Posterior vena cava (tissue), 2 donors: ENCODE data around the gene CSPG4. TPM values are rescaled to one million over a fixed set of nuclear protein-coding genes. Genes with fewer than 3 reads are reported as not detected.
"Not testable (repeated sequence)": the region's sequence is repeated elsewhere in the genome, so short reads cannot be mapped to it uniquely, and the experiment has no call there.

Source experiments
- DNase-seq: peaks from one replicate; pipeline ENCODE4 v3.0.0-alpha.2; 2020; ENCODE audit warnings: low spot score
- intact Hi-C, 2 donors: fragments of 100-400 bp; cut with DNase I; formaldehyde crosslinking; loops; one replicate each; pipeline versions ENCODE4 v1.14.1 to v1.14.2; 2022 to 2023
- total RNA-seq, 2 donors: library from RNA; stranded (reverse); fragmentation: NEBNext Ultra II Directional; extraction: Animal tissue kit (Norgen Biotek cat#: 25700); gene quantifications; one replicate each; pipeline ENCODE4 v1.2.1, GENCODE V29; 2021
- donor health status: DM: yes; HTN: yes; CAD: no.
- donor health status: DM: yes; HTN: yes; CAD: no.

Gene CSPG4
- total RNA-seq, 2 donors from 2014 or later = 90.4 to 134 TPM

DNA sequence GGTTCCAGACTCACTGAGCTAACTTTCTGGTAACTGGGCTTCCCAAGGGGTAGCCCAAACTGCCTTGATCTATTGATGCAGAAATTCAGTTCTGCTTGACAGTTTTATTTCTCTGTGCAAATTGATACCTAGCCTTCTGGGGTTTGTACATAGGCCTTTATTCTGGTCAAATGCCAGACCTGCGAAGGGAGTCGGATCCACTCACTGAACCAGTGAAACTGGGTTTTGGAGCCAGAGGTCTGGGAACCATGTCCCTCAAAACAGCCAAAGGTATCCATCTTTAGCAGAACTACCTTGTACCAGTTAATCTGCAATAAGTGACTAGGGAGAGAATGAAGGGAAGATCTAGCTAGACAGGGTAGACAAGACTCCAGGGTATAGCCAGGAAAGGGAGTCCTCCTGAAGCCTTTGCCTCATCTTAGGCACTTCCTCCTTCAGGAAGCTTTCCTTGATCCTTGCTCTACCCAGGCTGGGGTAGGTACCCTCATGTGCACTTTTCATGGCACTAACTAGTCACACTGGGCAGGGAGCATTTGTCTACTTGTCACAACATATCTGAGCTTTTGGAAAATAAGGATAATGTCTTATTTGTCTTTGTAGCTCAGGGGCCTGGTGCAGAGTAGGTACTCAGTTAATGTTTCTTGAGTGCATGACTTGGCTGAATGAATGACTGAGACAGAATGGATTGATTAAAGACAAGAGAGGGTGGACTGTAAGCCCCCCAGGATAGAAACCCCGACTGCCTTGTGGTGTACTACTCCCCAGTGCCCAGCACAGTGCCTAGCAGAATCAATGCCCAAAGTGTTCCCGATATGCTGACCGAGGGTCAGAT lies 66.3 kb downstream of the CSPG4 start:
- DNase-seq = no peak
- intact Hi-C loops = no loop called here

DNA sequence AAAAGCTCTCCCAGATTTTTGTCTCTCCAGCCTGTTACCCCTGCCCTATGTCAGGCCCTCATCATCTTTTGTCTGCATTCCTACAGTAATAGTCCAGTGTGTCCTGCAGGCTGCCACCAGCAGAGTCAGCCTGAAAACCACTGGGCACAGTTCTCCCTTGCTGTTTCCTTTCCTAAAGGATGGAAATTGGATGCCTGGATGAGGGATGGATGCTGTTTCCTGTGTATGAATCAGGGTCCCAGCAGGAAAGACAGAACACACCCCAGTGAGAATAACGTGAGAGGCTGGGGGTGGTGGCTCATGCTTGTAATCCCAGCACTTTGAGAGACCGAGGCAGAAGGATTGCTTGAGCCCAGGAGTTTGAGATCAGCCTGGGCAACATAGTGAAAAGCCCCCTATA lies 68.3 kb downstream of the CSPG4 start:
- DNase-seq = no peak
- intact Hi-C loops = no loop called here

DNA sequence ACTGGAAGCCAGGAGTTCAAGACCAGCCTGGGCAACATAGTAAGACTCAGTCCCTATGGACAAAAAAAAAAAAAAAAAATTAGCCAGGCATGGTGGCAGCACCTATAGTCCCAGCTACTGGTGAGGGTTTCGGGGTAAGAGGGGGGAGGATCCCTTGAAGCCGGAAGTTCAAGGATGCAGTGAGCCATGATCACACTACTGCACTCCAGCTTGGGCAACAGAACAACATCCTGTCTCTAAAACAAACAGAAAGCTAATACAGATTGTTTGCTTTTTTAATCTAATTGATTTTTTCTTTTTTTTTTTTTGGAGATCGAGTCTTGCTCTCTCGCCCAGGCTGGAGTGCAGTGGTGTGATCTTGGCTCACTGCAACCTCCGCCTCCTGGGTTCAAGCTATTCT lies 71.0 kb downstream of the CSPG4 start:
- no peak for DNase-seq
- intact Hi-C loops = no loop called here

DNA sequence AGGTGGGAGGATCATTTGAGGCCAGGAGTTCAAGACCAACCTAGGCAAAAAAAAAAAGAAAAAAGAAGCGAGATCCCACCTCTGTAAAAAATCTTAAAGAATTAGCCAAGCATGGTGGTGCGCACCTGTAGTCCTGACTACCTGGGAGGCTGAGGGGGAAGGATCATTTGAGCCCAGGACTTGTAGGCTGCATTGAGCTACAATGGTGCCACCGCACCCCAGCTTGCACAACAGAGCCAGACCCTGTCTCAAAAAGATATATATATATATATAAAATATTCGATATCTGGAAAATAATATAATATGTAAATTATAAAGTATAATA lies 71.5 kb downstream of the CSPG4 start:
- no peak for DNase-seq
- intact Hi-C loops = no loop called here

DNA sequence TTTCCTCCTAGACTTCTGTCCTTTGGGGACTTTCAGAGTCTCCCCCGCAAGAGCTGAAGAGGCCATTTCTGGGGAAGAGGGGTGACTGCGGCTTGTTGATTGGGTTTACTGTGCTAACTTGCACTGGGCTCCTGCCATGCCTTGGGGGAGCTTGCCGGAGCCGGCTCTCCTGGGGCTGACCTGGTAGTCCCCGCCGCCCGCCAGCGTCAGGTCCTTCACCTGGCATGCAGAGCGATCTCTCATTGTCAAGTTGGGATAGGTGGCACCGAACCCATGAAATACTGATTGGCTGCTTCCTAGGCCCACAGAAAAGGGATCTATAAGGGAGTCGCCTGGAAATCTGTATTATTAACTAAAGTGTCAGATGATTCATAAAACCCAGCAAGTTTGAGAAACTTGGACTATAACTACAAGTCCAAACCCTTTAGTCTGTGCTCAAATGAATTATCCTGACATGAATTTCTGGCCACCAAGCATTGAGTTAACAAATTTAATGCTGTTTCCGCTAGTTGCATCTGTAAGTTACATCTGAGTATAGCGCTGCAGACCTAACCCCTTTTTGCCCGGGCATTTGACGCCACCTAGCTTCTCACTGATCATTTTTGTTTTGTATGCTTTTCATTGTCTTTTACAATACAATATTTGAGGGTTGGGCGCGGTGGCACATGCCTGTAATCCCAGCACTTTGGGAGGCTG lies 72.0 kb downstream of the CSPG4 start:
- no peak for DNase-seq
- intact Hi-C loops = no loop called here

DNA sequence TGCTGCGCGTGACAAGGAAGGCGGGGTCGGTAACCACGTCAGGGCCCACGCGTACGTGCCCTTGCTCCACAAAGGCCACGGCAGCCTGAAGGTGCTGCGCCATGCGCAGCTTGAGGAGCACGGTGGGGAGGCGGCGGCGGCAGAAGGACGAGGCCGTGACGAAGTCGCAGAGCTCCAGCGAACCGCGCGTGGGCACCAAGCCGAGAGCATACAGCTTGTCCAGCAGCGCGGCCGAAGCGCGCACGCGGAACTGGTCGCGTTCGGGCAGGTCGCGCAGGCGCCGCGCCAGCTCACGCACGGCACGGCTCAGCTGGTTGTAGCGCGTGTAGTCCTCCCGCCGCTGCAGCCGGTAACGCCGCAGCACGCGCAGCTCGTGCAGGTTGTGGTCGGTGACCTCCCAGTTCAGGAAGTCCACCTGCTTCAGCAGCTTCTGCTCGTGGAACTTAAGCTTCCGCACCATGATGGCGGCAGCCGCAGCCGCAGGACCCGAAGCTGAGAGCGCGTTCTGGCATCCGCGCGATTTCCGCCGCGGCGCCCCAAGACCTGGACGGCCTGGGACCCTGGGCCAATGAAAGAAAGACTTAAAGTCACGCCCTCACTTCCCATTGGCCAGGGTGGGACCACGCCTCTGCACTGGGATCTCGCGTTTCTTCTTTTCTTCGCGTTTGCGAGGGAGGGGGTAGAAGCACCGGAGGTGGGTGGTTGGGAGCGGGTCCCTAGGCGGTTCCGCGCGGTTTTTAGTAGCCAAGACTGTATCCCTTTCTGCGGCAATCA lies 72.8 kb downstream of the CSPG4 start, which contains the start of gene IMP3:
IMP3 (minus strand) TSS at position 516 of the 774 bp plus-strand sequence; CDS start at position 460, 56 bp downstream.
- intact Hi-C loops = no loop called here
- peak; percentile 98 for DNase-seq

DNA sequence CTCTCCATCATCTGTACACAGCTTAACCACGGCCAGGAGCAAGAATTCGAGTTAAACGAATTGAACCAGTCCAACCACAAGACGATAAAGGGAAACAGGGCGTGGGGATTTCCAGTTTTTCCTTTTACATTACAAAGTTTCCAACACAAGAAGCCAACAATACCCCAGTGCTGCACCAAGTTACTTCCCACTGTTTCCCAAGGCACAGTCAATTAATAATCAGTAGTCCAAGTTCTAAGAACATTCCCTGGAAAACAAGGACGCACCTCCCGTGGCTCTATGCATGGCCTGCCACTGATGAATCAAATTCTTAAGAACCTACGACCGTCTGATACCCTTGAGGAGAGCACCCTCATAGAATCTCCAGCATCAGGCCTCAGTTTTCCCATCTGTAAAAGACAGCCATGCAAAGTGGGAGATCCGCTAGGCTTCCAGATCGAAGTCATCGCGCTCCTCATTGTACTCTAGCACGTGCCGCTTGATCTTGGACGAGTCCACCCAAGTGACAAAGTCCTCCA lies 73.4 kb downstream of the CSPG4 start:
- DNase-seq = no peak

DNA sequence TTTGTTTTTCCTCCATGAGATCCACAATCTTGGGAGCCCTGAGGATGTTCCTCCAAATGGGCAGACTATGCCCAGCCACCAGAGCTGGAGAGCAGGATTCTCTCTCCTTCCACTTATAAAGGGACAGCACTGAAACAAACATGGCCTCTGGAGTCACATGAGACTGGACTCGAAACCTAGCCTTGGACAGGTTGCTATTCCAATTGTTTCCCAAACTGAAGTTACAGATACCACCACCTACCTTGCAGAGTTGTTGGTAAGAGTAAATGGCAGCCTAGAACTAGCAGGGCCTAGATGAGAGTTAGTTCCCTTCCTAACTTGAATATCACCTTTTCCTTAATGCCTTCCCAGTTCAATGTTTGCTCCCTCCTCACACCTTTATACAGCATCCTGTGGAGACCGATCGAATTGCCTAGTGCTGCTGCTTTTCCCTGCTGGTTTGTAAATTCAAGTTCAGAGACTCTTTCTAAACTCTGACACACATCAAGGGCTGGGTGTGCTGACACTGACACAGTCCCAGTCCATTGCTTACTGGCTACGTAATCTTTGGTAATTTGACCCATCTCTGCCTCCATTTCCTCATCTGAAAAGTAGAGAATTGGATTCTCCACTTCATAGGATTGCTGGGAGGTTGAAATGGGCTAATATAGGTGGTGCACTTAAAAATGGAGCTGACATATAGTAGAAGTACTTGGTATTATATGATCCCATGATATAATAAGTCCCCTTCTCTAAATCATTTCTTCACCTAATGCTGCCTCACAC lies 75.2 kb downstream of the CSPG4 start:
- intact Hi-C loops = no loop called here
- no peak for DNase-seq

More for the DNA sequence above, 73.4 kb downstream of the CSPG4 start:
- intact Hi-C loops = no loop called here

DNA sequence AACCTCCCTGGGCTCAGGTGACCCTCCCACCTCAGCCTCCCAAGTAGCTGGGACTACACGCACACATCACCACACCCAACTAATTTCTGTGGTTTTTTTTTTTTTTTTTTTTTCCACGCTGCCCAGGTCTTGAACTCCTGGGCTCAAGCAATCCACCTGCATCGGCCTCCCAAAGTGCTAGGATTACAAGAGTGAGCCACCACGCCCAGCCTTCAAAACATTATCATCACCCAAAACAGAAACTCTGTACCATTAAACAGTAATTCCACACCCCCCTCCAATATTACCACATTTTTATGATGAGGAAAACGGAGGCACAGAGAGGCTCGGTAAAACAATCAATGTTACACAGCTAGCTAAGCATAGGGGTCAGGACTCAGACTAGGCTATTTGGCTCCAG lies 76.6 kb downstream of the CSPG4 start:
- intact Hi-C loops = no loop called here
- DNase-seq = no peak

DNA sequence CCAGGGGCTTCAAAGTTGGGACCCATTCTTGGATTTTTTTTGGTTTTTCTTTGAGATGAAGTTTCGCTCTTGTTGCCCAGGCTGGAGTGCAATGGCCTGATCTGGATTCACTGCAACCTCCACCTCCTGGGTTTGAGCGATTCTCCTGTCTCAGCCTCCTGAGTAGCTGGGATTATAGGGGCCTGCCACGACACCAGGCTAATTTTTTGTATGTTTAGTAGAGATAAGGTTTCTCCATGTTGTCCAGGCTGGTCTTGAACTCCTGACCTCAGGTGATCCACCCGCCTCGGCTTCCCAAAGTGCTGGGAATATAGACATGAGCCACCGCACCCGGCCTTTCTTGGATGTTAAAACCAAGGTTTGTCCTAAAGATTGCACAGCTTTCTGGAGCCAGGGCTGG lies 78.7 kb downstream of the CSPG4 start:
- DNase-seq, intact Hi-C loops: not testable (repeated sequence)

DNA sequence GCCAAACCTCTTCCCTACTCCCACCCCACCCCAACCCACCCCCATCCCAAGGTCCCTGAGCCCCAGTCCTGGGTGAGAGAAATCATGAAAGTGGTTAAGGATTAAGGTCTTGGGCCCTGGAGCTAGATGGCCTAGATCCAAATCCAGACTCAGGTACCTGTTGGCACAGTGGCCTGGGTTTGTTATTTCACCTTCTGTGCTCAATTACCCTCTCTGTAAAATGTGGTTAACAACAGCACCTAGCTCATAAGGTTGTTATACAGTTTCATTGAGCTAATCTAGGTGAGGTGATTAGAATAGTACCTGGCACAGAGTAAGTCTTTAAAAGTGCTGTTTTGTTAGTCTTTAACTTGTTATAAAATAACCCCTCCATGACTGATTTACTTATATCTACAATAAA lies 80.7 kb downstream of the CSPG4 start:
- intact Hi-C loops = no loop called here
- no peak for DNase-seq

DNA sequence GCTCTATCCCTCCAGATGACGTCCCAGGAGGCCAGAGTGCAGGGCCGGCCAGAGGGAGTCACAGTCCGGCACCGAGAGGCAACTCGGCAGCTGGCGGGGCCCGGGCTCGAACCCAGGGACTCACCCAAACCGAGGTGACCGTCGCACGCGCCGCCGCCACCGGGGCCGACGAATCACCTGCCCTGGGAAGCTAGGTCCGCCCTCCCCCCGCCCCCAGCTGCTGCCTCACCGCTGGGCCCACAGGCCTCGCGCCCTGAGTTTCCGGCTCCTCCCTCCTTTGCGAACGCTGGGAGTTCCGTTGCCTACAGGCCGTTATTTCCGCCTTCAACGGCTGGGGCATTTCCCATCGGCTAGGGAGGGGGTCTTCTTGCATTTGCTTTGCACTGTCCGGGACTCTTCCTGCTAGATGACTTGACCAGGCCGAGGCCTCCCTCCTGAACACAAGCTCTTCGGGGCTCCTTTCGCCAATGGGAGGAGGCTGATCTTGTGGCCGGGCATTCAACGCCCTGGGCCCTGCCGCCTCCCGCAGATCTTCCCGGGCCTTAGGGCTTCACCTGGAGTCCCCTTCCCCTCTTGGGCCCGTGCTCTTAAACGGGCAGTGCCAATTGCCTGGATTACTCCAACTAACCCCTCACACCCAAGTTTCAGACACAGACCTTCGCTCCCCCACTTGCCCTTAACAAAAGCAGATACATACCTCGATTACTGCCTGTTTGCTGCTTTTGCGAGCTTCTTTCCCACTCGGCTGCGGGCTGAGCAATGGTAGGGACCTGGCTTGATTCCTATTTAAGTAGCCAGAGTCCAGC lies 86.9 kb downstream of the CSPG4 start, which contains the start of gene SNUPN:
SNUPN (minus strand) TSS at position 184 of the 806 bp plus-strand sequence. CDS start 4,674 bp downstream, outside the sequence.
- intact Hi-C loops = loop anchor here in 1 of 2 donors (10.0 kb wide), 1 partner anchor 49 kb away; no protein-coding TSS in a partner anchor

More for the DNA sequence above, 86.9 kb downstream of the CSPG4 start, which contains the start of gene SNUPN:
- DNase-seq = peak; percentile 98

Other genes with a start within 250 kb of the CSPG4 start
- 10 to 100 TPM; 21.7 to 23.5 TPM for gene PTPN9, start 133.5 kb downstream of the CSPG4 start, total RNA-seq
- gene SNUPN, start 87.1 kb downstream of the CSPG4 start, total RNA-seq = 10 to 100 TPM; 17.2 to 22.5 TPM
- 10 to 100 TPM; 29.0 to 34.1 TPM for gene IMP3, start 72.6 kb downstream of the CSPG4 start, total RNA-seq
- gene SNX33, start 64.9 kb downstream of the CSPG4 start, total RNA-seq = 10 to 100 TPM; 23.8 to 30.9 TPM
- 10 to 100 TPM; 44.8 to 60.6 TPM for gene UBE2Q2, start 130.6 kb upstream of the CSPG4 start, total RNA-seq
- 10 to 100 TPM; 15.3 to 21.0 TPM for gene FBXO22, start 191.0 kb upstream of the CSPG4 start, total RNA-seq